Measurements from ENCODE around the gene VSIG10L2. TPM values are rescaled to one million over a fixed set of nuclear protein-coding genes. Genes with fewer than 3 reads are reported as not detected.

VSIG10L2 gene
- total RNA-seq, 2 donors from 2014 or later = not detected

GRCh38 chr11:125942771-125943428 is 2.9 kb upstream of the VSIG10L2 start:
- H3K9me3 Mint-ChIP-seq = no peaks in the 10 kb centered on the region
- no peaks in the 10 kb centered on the region for H3K36me3 ChIP-seq (ENCODE audit: control insufficient read depth, insufficient read depth, low read length)
- TF ChIP-seq CTCF (conservative IDR thresholded peaks at IDR 0.05) = no peak
- no peak overlapping the region for H3K4me3 ChIP-seq (ENCODE audit: low read length)
- H3K9ac ChIP-seq (ENCODE audit: extremely low read depth, low read length, poor library complexity, severe bottlenecking) = no peak overlapping the region
- H3K27ac Mint-ChIP-seq = no peak overlapping the region
- H3K27me3 ChIP-seq (ENCODE audit: control insufficient read depth, insufficient read depth, low read length, poor library complexity, severe bottlenecking) = peaks cover 8% of the 10 kb centered on the region
- H3K4me3 Mint-ChIP-seq = no peak overlapping the region
- 92 to 100% methylated on average over 7 to 12 of the region's 12 CpGs for WGBS, 2 experiments (ENCODE audit: insufficient coverage in 1 of 2, insufficient read length in 1 of 2)
- no peaks in the 10 kb centered on the region for H3K36me3 Mint-ChIP-seq (ENCODE audit: low read depth)
- no peaks in the 10 kb centered on the region for H3K27me3 Mint-ChIP-seq (ENCODE audit: insufficient read depth)
- H3K9me3 ChIP-seq (ENCODE audit: control insufficient read depth, low read length) = no peaks in the 10 kb centered on the region
- H3K27ac ChIP-seq (ENCODE audit: low read depth, low read length) = no peak overlapping the region
- DNase-seq = no peak
- H3K4me1 ChIP-seq (ENCODE audit: control insufficient read depth, insufficient read depth, low read length) = peaks cover 6% of the 10 kb centered on the region
- peaks cover 32% of the 10 kb centered on the region for H3K4me1 Mint-ChIP-seq

- no peaks in the 10 kb centered on the region for H3K9me3 Mint-ChIP-seq
- no peak overlapping the region for H3K4me3 Mint-ChIP-seq
- TF ChIP-seq CTCF (conservative IDR thresholded peaks at IDR 0.05) = no peak
- Histone ChIP-seq H3K9ac (ENCODE audit: extremely low read depth, low read length, poor library complexity, severe bottlenecking) (no peak overlapping the region), H3K27ac (ENCODE audit: low read depth, low read length) (no peak overlapping the region), H3K4me1 (ENCODE audit: control insufficient read depth, insufficient read depth, low read length) (peaks cover 6% of the 10 kb centered on the region), H3K9me3 (ENCODE audit: control insufficient read depth, low read length) (no peaks in the 10 kb centered on the region), H3K27me3 (ENCODE audit: control insufficient read depth, insufficient read depth, low read length, poor library complexity, severe bottlenecking) (peaks cover 8% of the 10 kb centered on the region), H3K36me3 (ENCODE audit: control insufficient read depth, insufficient read depth, low read length) (no peaks in the 10 kb centered on the region), H3K4me3 (ENCODE audit: low read length) (no peak overlapping the region)
- DNase-seq = no peak
- 83 to 93% methylated on average over 7 to 9 of the region's 9 CpGs for WGBS, 2 experiments (ENCODE audit: insufficient coverage in 1 of 2, insufficient read length in 1 of 2)
- peaks cover 25% of the 10 kb centered on the region for H3K4me1 Mint-ChIP-seq
- H3K36me3 Mint-ChIP-seq (ENCODE audit: low read depth) = no peaks in the 10 kb centered on the region
- H3K27me3 Mint-ChIP-seq (ENCODE audit: insufficient read depth) = no peaks in the 10 kb centered on the region
- no peak overlapping the region for H3K27ac Mint-ChIP-seq
Observed at GRCh38 chr11:125943661-125944349, 2.0 kb upstream of the VSIG10L2 start.

GRCh38 chr11:125944350-125945010 is 1.4 kb upstream of the VSIG10L2 start:
- no peak overlapping the region for H3K27ac Mint-ChIP-seq
- H3K9me3 Mint-ChIP-seq = no peaks in the 10 kb centered on the region
- no peak for TF ChIP-seq CTCF (conservative IDR thresholded peaks at IDR 0.05)
- WGBS, 2 experiments (ENCODE audit: insufficient coverage in 1 of 2, insufficient read length in 1 of 2) = 83 to 88% methylated on average over 8 to 13 of the region's 13 CpGs
- no peak overlapping the region for H3K4me3 ChIP-seq (ENCODE audit: low read length)
- DNase-seq = no peak
- no peaks in the 10 kb centered on the region for H3K36me3 Mint-ChIP-seq (ENCODE audit: low read depth)
- no peak overlapping the region for H3K9ac ChIP-seq (ENCODE audit: extremely low read depth, low read length, poor library complexity, severe bottlenecking)
- H3K4me1 Mint-ChIP-seq = peaks cover 20% of the 10 kb centered on the region
- no peaks in the 10 kb centered on the region for H3K36me3 ChIP-seq (ENCODE audit: control insufficient read depth, insufficient read depth, low read length)
- H3K27me3 Mint-ChIP-seq (ENCODE audit: insufficient read depth) = no peaks in the 10 kb centered on the region
- H3K4me3 Mint-ChIP-seq = no peak overlapping the region
- H3K27me3 ChIP-seq (ENCODE audit: control insufficient read depth, insufficient read depth, low read length, poor library complexity, severe bottlenecking) = peaks cover 8% of the 10 kb centered on the region
- no peaks in the 10 kb centered on the region for H3K9me3 ChIP-seq (ENCODE audit: control insufficient read depth, low read length)
- H3K4me1 ChIP-seq (ENCODE audit: control insufficient read depth, insufficient read depth, low read length) = no peaks in the 10 kb centered on the region
- no peak overlapping the region for H3K27ac ChIP-seq (ENCODE audit: low read depth, low read length)

All from endodermal cell (in vitro differentiated cells).